GM23338 (cell line): Measurements from ENCODE around the gene ZNF790. TPM values are rescaled to one million over a fixed set of nuclear protein-coding genes. Genes with fewer than 3 reads are reported as not detected.

Source experiments
- ATAC-seq: fragments of 200-7000 bp; cut with Tn5 transposase; 3 replicates; pipeline ENCODE4 v1.9.1; 2020
- DNase-seq: peaks from one replicate; pipeline ENCODE4 v3.0.0-alpha.2; 2015; ENCODE audit warnings: low spot score
- H2AFZ ChIP-seq: fragments of 200-600 bp; sonication (generic); 2 replicates; pipeline ENCODE4 v1.8.0; 2016; ENCODE audit warnings: antibody characterized with exemption, mild to moderate bottlenecking, moderate library complexity
- H3F3A ChIP-seq: fragments of 200-600 bp; sonication (generic); replicated peaks from 2 replicates; pipeline ENCODE4 v1.8.0; 2017; ENCODE audit warnings: antibody characterized with exemption, mixed run types, low read depth
- H3K27ac ChIP-seq: fragments of 200-600 bp; sonication (generic); 2 replicates; pipeline ENCODE4 v1.6.1; 2016; ENCODE audit warnings: low read depth
- H3K27me3 ChIP-seq: fragments of 200-600 bp; sonication (generic); 2 replicates; pipeline ENCODE4 v1.8.0; 2016; ENCODE audit warnings: mild to moderate bottlenecking, mixed run types, moderate library complexity; ENCODE audit not compliant: insufficient read depth
- H3K36me3 ChIP-seq: fragments of 200-600 bp; sonication (generic); 2 replicates; pipeline ENCODE4 v1.8.0; 2016; ENCODE audit warnings: mild to moderate bottlenecking; ENCODE audit not compliant: insufficient read depth
- H3K4me1 ChIP-seq: fragments of 200-600 bp; sonication (generic); 2 replicates; pipeline ENCODE4 v1.8.0; 2016; ENCODE audit warnings: mild to moderate bottlenecking, moderate library complexity; ENCODE audit not compliant: insufficient read depth
- H3K4me2 ChIP-seq: fragments of 200-600 bp; sonication (generic); 2 replicates; pipeline ENCODE4 v1.7.1; 2017; ENCODE audit warnings: mixed run types
- H3K4me3 ChIP-seq: fragments of 200-600 bp; sonication (generic); 2 replicates; pipeline ENCODE4 v1.6.1; 2016; ENCODE audit warnings: mixed run types
- H3K79me2 ChIP-seq: fragments of 200-600 bp; sonication (generic); replicated peaks from 2 replicates; pipeline ENCODE4 v1.8.0; 2017; ENCODE audit warnings: mild to moderate bottlenecking; ENCODE audit not compliant: insufficient read depth
- H3K9me2 ChIP-seq: fragments of 200-600 bp; sonication (generic); 2 replicates; pipeline ENCODE4 v1.8.0; 2017; ENCODE audit not compliant: insufficient read depth
- H4K20me1 ChIP-seq: fragments of 200-600 bp; sonication (generic); replicated peaks from 2 replicates; pipeline ENCODE4 v1.8.0; 2017; ENCODE audit warnings: mild to moderate bottlenecking; ENCODE audit not compliant: insufficient read depth
- H3K27ac Mint-ChIP-seq: 2 replicates; pipeline ENCODE4 v1.8.0; 2020; ENCODE audit warnings: inconsistent platforms, mild to moderate bottlenecking, moderate library complexity, mixed read lengths
- H3K27me3 Mint-ChIP-seq: 3 replicates; pipeline ENCODE4 v1.8.0; 2022; ENCODE audit warnings: low read depth, mild to moderate bottlenecking, moderate library complexity, mixed read lengths, inconsistent platforms; ENCODE audit not compliant: insufficient read depth, poor library complexity
- H3K36me3 Mint-ChIP-seq: 3 replicates; pipeline ENCODE4 v1.8.0; 2021; ENCODE audit warnings: low read depth, mild to moderate bottlenecking, inconsistent platforms, moderate library complexity, mixed read lengths
- H3K4me1 Mint-ChIP-seq: 3 replicates; pipeline ENCODE4 v1.8.0; 2020; ENCODE audit warnings: mild to moderate bottlenecking, inconsistent platforms, mixed read lengths
- H3K4me3 Mint-ChIP-seq: 3 replicates; pipeline ENCODE4 v1.8.0; 2021; ENCODE audit warnings: moderate library complexity, mild to moderate bottlenecking, inconsistent platforms, mixed read lengths
- H3K9me3 Mint-ChIP-seq: 3 replicates; pipeline ENCODE4 v1.8.0; 2020; ENCODE audit warnings: moderate library complexity, mild to moderate bottlenecking, inconsistent platforms, mixed read lengths
- EZH2 ChIP-seq: fragments of 200-600 bp; sonication (generic); IDR thresholded peaks from one replicate; pipeline ENCODE4 v1.8.0; 2017; ENCODE audit warnings: antibody characterized with exemption, mild to moderate bottlenecking, low read depth; ENCODE audit not compliant: unreplicated experiment
- EZH2phosphoT487 ChIP-seq: fragments of 200-600 bp; sonication (generic); IDR thresholded peaks from one replicate; pipeline ENCODE4 v1.8.1; 2018; ENCODE audit warnings: antibody characterized with exemption; ENCODE audit not compliant: unreplicated experiment
- JUNB ChIP-seq: IDR thresholded peaks from one replicate; pipeline ENCODE4 v1.6.1; 2016; ENCODE audit warnings: antibody characterized with exemption; ENCODE audit not compliant: unreplicated experiment
- NANOG ChIP-seq: IDR thresholded peaks from 2 replicates; pipeline ENCODE4 v1.6.1; 2016; ENCODE audit warnings: antibody characterized with exemption, borderline replicate concordance
- POLR2AphosphoS5 ChIP-seq: IDR thresholded peaks from 2 replicates; pipeline ENCODE4 v1.6.1; 2016; ENCODE audit warnings: antibody characterized with exemption, low read depth
- STAT1 ChIP-seq: IDR thresholded peaks from one replicate; pipeline ENCODE4 v1.6.1; 2016; ENCODE audit warnings: antibody characterized with exemption; ENCODE audit not compliant: unreplicated experiment
- ZNF114 ChIP-seq: fragments of 250-450 bp; sonication (Bioruptor Pico); IDR thresholded peaks from 2 replicates; pipeline ENCODE4 v1.5.0; 2020; ENCODE audit warnings: mild to moderate bottlenecking, moderate library complexity
- ZNF331 ChIP-seq: fragments of 250-450 bp; sonication (Bioruptor Pico); IDR thresholded peaks from 2 replicates; pipeline ENCODE4 v1.5.0; 2020; ENCODE audit warnings: low read depth, mild to moderate bottlenecking, moderate library complexity
- polyA plus RNA-seq: library from polyadenylated mRNA; unstranded; fragments of >200 nt; fragmentation: Nextera tagmentation; extraction: Ambion mirVana; gene quantifications from 2 replicates; pipeline ENCODE4 v1.2.1, GENCODE V29; 2016
- total RNA-seq: library from RNA; depleted of rRNA; stranded (reverse); fragments of >200 nt; shearing (Covaris generic); gene quantifications from 2 replicates; pipeline ENCODE4 v1.2.3, GENCODE V29; 2014
- TF ChIP-seq, protein P1 (sequence below): IDR thresholded peaks from 2 replicates; pipeline ENCODE4 v1.6.1; 2016; ENCODE audit warnings: antibody characterized with exemption
- TF ChIP-seq, protein P2 (sequence below), 2 experiments: fragments of 200-600 bp in 1 of 2; sonication (generic) in 1 of 2; conservative IDR thresholded peaks; 2 replicates each; pipeline versions ENCODE4 v1.5.1 to v1.6.1; 2016 to 2017; ENCODE audit warnings: antibody characterized with exemption in 2 of 2, low read depth in 2 of 2, mild to moderate bottlenecking in 2 of 2, moderate library complexity in 1 of 2
- TF ChIP-seq, protein P3 (sequence below): fragments of 250-450 bp; sonication (Bioruptor Pico); IDR thresholded peaks from 2 replicates; pipeline ENCODE4 v1.5.0; 2020; ENCODE audit warnings: mild to moderate bottlenecking, moderate library complexity

ZNF790 gene
- total and polyA plus RNA-seq, 2 experiments from 2014 or later: 5.4 to 5.9 TPM

DNA sequence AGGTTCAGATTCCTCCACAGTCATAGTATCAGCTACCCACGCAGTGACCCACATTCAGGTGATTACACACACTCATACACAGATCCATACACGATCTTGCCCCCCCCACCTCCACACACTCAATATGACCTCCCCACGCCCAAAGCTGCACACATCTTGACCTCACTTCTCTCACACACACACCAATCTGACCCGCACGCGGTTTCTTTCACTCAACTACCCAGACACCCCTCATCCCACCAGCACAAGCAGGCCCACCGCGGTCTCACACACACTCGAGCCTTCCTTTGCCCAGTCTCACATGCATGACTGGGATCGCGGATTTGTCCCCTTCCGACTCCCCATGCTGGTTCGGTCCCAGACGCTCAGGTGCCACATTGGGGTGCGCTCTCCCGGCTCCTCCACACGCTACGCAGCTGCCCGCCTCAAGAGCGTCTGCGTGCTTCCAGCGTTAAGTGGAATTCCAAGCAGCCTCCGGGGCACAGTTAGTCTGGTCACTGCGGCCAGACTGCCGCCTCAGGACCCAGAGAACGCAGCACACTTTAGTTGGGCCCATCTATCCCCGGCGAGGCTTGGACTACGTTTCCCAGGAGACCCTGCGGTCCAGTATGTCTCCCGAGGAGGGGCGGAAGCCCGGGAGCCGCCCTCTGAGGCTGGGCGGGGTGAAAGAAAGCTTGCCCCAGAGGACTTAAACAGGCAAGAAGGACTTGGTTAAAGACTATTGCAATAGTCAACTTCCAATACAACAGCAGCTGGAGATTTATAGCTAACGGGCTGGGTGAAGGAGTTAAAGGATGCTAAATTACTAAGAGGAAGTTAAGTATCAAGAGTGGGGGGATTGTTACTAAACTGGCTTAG is 11.7 kb upstream of the ZNF790 start:
- peaks cover 46% of the 10 kb centered on the region for H3K79me2 ChIP-seq
- no peaks in the 10 kb centered on the region for H3K27me3 ChIP-seq
- peak overlapping the region; percentile 73 for H3K4me3 ChIP-seq
- H3K36me3 ChIP-seq: no peaks in the 10 kb centered on the region
- TF ChIP-seq NANOG (no peak), JUNB (no peak), POLR2AphosphoS5 (peak; percentile 74)
- TF ChIP-seq, protein P1, sequence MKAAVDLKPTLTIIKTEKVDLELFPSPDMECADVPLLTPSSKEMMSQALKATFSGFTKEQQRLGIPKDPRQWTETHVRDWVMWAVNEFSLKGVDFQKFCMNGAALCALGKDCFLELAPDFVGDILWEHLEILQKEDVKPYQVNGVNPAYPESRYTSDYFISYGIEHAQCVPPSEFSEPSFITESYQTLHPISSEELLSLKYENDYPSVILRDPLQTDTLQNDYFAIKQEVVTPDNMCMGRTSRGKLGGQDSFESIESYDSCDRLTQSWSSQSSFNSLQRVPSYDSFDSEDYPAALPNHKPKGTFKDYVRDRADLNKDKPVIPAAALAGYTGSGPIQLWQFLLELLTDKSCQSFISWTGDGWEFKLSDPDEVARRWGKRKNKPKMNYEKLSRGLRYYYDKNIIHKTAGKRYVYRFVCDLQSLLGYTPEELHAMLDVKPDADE: peak; percentile 82
- TF ChIP-seq, protein P2, sequence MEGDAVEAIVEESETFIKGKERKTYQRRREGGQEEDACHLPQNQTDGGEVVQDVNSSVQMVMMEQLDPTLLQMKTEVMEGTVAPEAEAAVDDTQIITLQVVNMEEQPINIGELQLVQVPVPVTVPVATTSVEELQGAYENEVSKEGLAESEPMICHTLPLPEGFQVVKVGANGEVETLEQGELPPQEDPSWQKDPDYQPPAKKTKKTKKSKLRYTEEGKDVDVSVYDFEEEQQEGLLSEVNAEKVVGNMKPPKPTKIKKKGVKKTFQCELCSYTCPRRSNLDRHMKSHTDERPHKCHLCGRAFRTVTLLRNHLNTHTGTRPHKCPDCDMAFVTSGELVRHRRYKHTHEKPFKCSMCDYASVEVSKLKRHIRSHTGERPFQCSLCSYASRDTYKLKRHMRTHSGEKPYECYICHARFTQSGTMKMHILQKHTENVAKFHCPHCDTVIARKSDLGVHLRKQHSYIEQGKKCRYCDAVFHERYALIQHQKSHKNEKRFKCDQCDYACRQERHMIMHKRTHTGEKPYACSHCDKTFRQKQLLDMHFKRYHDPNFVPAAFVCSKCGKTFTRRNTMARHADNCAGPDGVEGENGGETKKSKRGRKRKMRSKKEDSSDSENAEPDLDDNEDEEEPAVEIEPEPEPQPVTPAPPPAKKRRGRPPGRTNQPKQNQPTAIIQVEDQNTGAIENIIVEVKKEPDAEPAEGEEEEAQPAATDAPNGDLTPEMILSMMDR (conservative IDR thresholded peaks at IDR 0.05; ENCODE audit: low read depth in 2 of 2): no peak
- Mint-ChIP-seq H3K27me3 (peaks cover 2% of the 10 kb centered on the region), H3K27ac (no peak overlapping the region), H3K4me1 (peaks cover 5% of the 10 kb centered on the region; the same call in 1 of the 3 replicates), H3K36me3 (peaks cover 48% of the 10 kb centered on the region), H3K4me3 (no peak overlapping the region), H3K9me3 (peaks cover 15% of the 10 kb centered on the region; the same call in 2 of the 3 replicates)
- H3F3A ChIP-seq: no peaks in the 10 kb centered on the region
- H3K27ac ChIP-seq: 0 out of 2 replicates have a peak overlapping the region, but pooled peaks have one; percentile 47
- ATAC-seq (peak; percentile 96), DNase-seq (peak; percentile 96)
- H3K9me2 ChIP-seq: no peaks in the 10 kb centered on the region
- peak overlapping the region; percentile 75 for H3K4me2 ChIP-seq
- H3K4me1 ChIP-seq: peaks cover 3% of the 10 kb centered on the region; the same call in 1 of the 2 replicates
- H2AFZ ChIP-seq: peak overlapping the region; percentile 95
- no peaks in the 10 kb centered on the region for H4K20me1 ChIP-seq

DNA sequence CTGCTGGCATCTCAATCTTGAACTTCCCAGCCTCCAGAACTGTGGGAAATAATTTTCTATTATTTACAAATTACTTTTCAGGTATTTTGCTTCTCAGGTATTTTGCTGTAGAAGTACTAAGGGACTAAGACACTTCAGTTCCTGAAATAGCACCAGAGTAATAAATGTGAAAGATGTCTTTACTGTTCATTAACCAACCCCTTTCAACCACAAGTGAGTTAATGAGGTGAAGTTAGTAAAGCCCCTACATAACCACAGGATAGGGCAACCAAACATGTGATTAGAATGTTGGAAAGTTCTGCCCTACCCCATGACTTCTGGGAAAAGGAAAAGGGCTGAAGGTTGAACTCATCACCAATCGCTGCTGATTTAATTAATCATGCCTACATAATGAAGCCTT is 9.8 kb upstream of the ZNF790 start:
- no peak overlapping the region for H3K4me3 ChIP-seq
- Mint-ChIP-seq H3K4me3 (peak overlapping the region; percentile 60; the same call in 1 of the 3 replicates), H3K9me3 (peaks cover 4% of the 10 kb centered on the region; the same call in 1 of the 3 replicates), H3K36me3 (peaks cover 42% of the 10 kb centered on the region), H3K27me3 (no peaks in the 10 kb centered on the region), H3K4me1 (peaks cover 5% of the 10 kb centered on the region; the same call in 1 of the 3 replicates), H3K27ac (no peak overlapping the region)
- H3K4me2 ChIP-seq: no peak overlapping the region
- DNase-seq (no peak), ATAC-seq (no peak)
- no peak overlapping the region for H2AFZ ChIP-seq
- no peaks in the 10 kb centered on the region for H3F3A ChIP-seq
- H3K27me3 ChIP-seq: no peaks in the 10 kb centered on the region
- H3K27ac ChIP-seq: no peak overlapping the region
- H3K4me1 ChIP-seq: peaks cover 3% of the 10 kb centered on the region; the same call in 1 of the 2 replicates
- no peaks in the 10 kb centered on the region for H4K20me1 ChIP-seq
- no peaks in the 10 kb centered on the region for H3K36me3 ChIP-seq
- H3K9me2 ChIP-seq: no peaks in the 10 kb centered on the region
- H3K79me2 ChIP-seq: peaks cover 41% of the 10 kb centered on the region
- TF ChIP-seq ZNF114 (CRISPR knock-in tag) (no peak), EZH2phosphoT487 (no peak), ZNF331 (CRISPR knock-in tag) (no peak), EZH2 (no peak), JUNB (no peak), STAT1 (no peak)
- TF ChIP-seq, protein P3, sequence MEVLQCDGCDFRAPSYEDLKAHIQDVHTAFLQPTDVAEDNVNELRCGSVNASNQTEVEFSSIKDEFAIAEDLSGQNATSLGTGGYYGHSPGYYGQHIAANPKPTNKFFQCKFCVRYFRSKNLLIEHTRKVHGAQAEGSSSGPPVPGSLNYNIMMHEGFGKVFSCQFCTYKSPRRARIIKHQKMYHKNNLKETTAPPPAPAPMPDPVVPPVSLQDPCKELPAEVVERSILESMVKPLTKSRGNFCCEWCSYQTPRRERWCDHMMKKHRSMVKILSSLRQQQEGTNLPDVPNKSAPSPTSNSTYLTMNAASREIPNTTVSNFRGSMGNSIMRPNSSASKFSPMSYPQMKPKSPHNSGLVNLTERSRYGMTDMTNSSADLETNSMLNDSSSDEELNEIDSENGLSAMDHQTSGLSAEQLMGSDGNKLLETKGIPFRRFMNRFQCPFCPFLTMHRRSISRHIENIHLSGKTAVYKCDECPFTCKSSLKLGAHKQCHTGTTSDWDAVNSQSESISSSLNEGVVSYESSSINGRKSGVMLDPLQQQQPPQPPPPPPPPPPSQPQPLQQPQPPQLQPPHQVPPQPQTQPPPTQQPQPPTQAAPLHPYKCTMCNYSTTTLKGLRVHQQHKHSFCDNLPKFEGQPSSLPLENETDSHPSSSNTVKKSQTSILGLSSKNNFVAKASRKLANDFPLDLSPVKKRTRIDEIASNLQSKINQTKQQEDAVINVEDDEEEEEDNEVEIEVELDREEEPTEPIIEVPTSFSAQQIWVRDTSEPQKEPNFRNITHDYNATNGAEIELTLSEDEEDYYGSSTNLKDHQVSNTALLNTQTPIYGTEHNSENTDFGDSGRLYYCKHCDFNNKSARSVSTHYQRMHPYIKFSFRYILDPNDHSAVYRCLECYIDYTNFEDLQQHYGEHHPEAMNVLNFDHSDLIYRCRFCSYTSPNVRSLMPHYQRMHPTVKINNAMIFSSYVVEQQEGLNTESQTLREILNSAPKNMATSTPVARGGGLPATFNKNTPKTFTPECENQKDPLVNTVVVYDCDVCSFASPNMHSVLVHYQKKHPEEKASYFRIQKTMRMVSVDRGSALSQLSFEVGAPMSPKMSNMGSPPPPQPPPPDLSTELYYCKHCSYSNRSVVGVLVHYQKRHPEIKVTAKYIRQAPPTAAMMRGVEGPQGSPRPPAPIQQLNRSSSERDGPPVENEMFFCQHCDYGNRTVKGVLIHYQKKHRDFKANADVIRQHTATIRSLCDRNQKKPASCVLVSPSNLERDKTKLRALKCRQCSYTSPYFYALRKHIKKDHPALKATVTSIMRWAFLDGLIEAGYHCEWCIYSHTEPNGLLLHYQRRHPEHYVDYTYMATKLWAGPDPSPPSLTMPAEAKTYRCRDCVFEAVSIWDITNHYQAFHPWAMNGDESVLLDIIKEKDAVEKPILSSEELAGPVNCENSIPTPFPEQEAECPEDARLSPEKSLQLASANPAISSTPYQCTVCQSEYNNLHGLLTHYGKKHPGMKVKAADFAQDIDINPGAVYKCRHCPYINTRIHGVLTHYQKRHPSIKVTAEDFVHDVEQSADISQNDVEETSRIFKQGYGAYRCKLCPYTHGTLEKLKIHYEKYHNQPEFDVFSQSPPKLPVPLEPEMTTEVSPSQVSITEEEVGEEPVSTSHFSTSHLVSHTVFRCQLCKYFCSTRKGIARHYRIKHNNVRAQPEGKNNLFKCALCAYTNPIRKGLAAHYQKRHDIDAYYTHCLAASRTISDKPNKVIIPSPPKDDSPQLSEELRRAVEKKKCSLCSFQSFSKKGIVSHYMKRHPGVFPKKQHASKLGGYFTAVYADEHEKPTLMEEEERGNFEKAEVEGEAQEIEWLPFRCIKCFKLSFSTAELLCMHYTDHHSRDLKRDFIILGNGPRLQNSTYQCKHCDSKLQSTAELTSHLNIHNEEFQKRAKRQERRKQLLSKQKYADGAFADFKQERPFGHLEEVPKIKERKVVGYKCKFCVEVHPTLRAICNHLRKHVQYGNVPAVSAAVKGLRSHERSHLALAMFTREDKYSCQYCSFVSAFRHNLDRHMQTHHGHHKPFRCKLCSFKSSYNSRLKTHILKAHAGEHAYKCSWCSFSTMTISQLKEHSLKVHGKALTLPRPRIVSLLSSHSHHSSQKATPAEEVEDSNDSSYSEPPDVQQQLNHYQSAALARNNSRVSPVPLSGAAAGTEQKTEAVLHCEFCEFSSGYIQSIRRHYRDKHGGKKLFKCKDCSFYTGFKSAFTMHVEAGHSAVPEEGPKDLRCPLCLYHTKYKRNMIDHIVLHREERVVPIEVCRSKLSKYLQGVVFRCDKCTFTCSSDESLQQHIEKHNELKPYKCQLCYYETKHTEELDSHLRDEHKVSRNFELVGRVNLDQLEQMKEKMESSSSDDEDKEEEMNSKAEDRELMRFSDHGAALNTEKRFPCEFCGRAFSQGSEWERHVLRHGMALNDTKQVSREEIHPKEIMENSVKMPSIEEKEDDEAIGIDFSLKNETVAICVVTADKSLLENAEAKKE (CRISPR knock-in tag): no peak
